HG02623 (cell line): ENCODE results near the gene EIF1B.

Source experiments
- ATAC-seq: cut with Tn5 transposase; IDR thresholded peaks from one replicate; pipeline ENCODE4 v1.9.1; 2021; ENCODE audit warnings: moderate library complexity; ENCODE audit not compliant: unreplicated experiment

Gene EIF1B

DNA sequence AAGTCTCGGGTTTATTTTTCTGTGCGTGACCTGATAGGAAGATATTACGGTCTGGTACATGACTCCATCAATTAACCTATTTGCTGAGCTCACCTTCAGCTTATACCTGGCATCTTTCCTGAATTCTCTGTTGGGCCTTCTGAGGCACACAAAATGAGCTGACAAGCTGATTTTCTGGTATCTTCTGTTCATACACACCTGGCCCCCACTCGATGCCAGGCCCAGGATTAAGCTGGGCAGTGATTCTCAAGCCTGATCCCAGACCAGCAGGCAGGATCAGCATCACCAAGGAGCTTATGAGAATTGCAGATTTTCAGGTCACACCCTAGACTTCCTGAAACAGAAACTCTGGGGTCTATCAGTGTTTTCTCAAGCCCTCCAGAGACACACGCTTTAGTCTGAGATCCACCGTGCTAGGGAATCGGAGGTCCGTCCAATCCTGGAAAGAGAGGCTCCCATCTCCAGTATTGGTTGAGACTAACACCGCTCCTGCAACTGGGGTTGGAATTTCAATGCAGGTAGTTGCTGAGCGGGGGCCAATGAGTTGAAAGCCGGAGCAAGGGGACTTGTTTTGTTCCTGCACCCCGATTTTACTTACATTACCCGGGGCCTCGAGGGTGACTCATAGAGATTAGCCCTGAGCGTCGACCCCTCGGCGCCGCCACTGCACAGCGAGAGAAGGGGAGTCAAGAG, 636 bp upstream of the EIF1B start:
- no peak for ATAC-seq

GRCh38 chr3:40309925-40310695, 603 bp downstream of the EIF1B start:
- peak; percentile 20 for ATAC-seq

- no peak for ATAC-seq
These were observed 1.2 kb downstream of the EIF1B start for GRCh38 chr3:40310705-40311104.

DNA sequence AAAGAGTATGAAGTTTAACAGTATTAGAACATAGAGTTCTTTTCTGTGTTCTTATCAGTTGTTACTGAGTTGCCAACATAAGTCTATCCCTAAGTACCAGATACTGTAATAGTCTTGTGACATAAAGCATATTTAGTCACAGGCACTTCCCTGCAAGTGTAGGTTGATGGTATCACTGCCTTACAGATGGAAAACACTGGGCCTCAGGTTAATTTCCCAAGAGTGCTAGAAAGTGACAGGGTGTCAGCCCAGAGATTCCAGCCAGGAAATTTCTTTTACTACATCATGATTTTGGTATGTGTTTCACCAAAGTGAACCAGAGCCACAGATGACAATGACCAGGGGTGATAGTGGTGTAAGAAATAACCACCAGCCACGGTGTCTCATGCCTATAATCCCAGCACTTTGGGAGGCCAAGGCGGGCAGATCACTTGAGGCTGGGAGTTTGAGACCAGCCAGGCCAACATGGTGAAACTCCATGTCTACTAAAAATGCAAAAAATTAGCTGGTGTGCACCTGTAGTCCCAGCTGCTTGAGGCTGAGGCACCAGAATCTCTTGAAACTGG, 3.2 kb downstream of the EIF1B start:
- no peak for ATAC-seq

DNA sequence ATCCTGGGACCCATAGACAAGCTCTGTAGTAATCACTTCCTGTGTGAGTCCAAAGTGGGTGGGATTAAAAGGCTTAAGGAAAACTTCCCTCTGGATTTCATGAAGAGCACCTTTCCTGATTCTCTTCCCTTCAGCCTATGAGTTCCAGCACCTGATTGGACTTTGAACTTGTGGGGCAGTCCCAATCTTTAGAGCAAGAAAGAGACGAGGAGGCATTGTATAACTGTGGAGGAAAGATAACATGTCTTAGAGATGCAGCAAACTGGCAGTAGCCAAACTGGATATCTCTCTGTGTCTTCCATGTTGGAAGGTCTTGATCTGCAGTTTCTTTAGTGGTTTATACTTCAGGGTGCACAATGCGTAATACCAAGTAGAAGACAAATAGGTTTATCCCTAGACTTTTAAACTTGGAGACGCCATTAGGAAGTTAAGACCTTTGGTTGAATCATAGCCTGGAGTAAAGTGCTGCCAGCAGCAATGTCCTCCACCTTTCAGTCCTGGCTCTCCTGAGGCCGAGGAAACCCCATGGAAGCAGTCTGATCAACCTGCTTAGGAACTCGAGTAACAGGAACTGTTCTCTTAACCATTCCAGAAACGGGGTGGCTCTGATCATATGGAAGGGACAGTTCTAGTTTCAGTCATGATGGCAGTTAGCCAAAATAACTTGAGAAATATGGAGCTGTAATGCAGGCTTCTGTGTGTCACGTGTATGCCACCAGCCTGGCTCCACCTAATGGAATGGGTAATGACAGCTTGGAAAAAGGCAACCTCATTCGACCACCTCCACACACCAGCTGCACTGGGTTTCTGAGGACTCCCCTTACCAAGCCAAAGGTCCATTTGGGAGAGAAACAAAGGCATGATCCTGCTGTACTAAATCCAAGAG, 4.7 kb downstream of the EIF1B start:
- ATAC-seq: no peak

DNA sequence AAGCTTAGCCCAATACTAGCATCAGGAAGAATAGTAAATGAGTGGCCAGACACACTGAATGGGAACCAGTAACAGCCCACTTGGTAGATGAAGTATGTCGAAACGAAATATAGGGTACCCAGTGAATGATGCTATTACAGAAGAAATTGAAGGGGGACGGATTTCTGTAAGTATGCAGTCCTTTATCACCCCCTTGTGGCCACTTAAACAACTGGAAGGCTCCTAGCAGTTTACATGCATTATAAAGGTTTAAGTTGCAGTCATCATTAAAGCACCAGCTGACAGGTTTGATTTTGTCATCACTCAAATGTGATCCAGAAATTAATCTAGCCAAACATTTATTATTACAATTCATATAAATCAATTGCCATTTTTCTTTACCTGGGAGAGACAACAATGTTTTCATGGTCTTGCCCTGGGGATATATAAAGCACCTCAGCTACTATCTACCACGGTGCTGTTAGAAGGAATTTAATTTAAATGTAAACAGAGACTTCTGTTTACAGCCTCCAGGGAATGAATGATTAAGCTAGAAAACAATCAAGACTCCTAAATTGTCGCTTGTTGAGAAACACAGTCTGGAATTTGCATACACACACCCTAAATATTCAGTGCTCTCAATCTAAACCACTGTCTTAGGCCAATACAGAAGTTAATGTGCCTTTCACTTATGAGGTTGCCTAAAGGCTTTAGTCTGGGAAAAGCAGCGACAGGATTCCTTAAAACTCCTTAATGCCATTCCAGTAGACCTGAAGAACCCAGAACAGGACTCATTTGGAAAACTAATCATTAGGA, 7.8 kb downstream of the EIF1B start:
- peak; percentile 73 for ATAC-seq

GRCh38 chr3:40321818-40322217, 12.3 kb downstream of the EIF1B start:
- no peak for ATAC-seq

DNA sequence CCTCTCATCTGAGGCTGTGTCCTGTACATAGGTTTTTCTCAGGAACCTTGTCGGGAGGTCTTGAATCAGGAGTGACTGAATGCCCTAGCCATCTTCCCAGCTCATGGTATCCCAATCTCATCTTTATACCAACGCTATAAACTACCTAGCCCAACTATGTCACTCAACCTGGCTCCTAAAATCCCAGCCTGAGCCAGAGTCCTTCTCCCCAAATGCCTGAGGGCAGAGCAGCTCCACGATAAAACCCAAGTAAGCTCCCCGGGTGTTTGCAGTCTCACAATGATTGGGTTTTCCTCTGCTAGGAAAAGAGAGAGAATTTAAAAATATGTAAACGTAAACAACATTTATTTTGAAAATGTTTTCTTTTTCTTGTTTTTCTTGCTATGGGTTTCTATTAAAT, 14.4 kb downstream of the EIF1B start:
- no peak for ATAC-seq

- no peak for ATAC-seq
These were observed 15.1 kb downstream of the EIF1B start for GRCh38 chr3:40324621-40325020.

- ATAC-seq: no peak
These were observed 16.0 kb downstream of the EIF1B start for GRCh38 chr3:40325465-40325864.

DNA sequence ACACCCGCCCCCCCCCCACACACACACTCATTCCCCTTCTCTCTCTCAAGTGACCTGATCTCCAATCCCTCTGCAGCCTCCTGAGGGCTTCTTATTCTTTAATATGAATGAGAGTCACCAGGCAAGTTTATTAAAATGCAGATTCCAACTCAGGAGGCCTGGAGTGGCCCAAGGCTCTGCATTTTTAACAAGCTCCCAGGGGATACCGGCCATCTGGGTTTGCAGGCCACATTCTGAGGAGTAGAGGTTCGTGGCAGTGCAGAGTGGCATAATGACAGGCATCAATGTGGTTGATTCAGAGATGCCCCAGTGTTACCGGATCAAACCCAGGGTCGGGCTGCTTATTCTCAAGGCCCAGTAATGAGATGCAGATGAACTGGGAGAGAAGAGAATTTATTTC, 18.9 kb downstream of the EIF1B start:
- ATAC-seq: no peak

DNA sequence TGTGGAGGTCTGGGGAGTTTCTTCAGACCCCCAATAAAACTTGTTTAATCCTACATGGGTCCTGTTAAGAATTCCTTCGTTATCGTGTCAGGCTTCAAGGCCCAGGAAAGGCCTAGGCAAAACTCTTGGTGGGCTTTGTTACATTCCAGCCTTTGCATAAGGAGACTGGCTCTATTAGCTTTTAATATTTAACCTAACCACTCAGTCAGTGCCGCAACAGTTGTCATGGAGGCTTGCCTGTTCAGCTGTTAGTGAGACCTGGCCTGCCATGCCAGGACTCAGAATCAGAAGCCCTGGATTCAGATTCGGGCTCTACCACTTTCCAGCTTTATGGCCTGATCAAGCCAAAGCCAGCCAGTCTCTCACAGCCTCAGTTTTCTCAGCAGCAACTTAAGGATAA, 19.6 kb downstream of the EIF1B start:
- ATAC-seq: no peak

GRCh38 chr3:40332684-40333083, 23.2 kb downstream of the EIF1B start:
- no peak for ATAC-seq

GRCh38 chr3:40333416-40333815, 23.9 kb downstream of the EIF1B start:
- ATAC-seq: no peak

DNA sequence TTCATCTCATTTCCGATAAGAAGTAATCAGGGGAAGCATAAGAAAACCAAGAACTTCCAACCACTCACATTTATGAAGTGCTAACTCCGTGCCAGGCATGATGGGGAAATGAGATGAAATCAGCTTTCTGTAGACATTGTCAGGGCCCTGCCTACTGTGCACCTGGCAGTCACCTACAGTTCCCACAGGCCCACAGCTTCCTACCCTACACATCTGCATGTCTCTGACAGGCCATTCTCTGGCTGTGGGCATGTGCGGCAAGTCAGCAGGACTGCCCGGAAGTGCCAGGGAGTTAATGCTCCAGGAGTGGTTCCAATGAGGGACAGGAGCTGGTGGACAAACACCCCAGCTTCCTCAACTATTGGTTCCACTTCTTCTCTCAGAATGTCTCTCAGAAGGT, 24.3 kb downstream of the EIF1B start:
- no peak for ATAC-seq

DNA sequence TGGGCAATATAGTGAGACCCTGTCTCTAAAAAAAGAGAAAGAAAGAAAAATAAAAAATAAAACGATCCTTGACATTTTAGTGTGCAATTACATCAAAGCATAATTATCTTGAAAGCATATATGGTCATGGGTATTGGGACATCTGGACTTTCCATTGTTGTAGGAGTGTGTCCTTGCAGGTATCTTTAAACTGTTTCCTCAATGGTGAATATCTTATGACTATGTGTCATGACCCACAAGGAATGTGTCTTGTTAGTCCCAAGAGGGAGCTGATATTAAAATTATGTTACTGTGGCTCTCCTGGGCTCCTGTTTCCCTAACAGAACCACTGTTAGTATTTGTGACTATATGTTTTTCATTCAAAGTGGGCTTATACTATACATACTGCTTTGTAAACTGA, 26.6 kb downstream of the EIF1B start:
- ATAC-seq: no peak

- ATAC-seq: no peak
These were observed 27.1 kb downstream of the EIF1B start for GRCh38 chr3:40336511-40337135.

GRCh38 chr3:40337136-40338108, 27.9 kb downstream of the EIF1B start:
- ATAC-seq: no peak

- ATAC-seq: no peak
These were observed 30.4 kb downstream of the EIF1B start for GRCh38 chr3:40339871-40340270.
